K562 (cell line): ENCODE data around the gene CHST8.

Experiments
- CEBPB ChIP-seq: fragments of 450-650 bp; IDR thresholded peaks from 2 replicates; pipeline ENCODE4 v1.6.1; 2016; ENCODE audit warnings: missing genetic modification characterization, missing compliant biosample characterization
- CHD1 ChIP-seq: fragments of 200-600 bp; sonication (generic); IDR thresholded peaks from one replicate; pipeline ENCODE4 v1.6.1; 2012; ENCODE audit warnings: mild to moderate bottlenecking, moderate library complexity, low read length, inconsistent platforms
- CREM ChIP-seq: IDR thresholded peaks from 2 replicates; pipeline ENCODE4 v1.6.1; 2014; ENCODE audit warnings: antibody characterized with exemption, low read depth
- EP300 ChIP-seq: IDR thresholded peaks from 2 replicates; pipeline ENCODE4 v1.6.1; 2012; ENCODE audit warnings: low read length, improper control_type of control experiment
- ETV6 ChIP-seq, 3 experiments: fragments of 150-350 bp in 1 of 3; sonication (generic) in 1 of 3; formaldehyde crosslinking in 1 of 3; IDR thresholded peaks; 2 replicates each; pipeline versions ENCODE4 v1.6.1 to v1.8.0; 2014 to 2022; ENCODE audit warnings: borderline replicate concordance in 2 of 3, low read depth in 2 of 3, antibody characterized with exemption in 1 of 3, low read length in 1 of 3, mild to moderate bottlenecking in 1 of 3, missing genetic modification reagents in 1 of 3
- GABPB2 ChIP-seq: fragments of 250-450 bp; sonication (Bioruptor Pico); conservative IDR thresholded peaks from 2 replicates; pipeline ENCODE4 v1.5.1; 2021; ENCODE audit warnings: mild to moderate bottlenecking
- YY1 ChIP-seq, 3 experiments: IDR thresholded peaks; 2 replicates each; pipeline ENCODE4 v1.6.1; 2011; ENCODE audit warnings: low read length in 2 of 3, mild to moderate bottlenecking in 2 of 3, moderate library complexity in 2 of 3, borderline replicate concordance in 1 of 3, control low read depth in 1 of 3, low read depth in 1 of 3; ENCODE audit not compliant: insufficient read depth in 3 of 3, insufficient replicate concordance in 2 of 3, control insufficient read depth in 1 of 3, insufficient read length in 1 of 3; ENCODE audit errors: extremely low read depth in 1 of 3
- ZEB2 ChIP-seq: fragments of 450-650 bp; IDR thresholded peaks from 2 replicates; pipeline ENCODE4 v1.6.1; 2016
- ZNF165 ChIP-seq: fragments of 250-450 bp; sonication (Bioruptor Pico); IDR thresholded peaks from 2 replicates; pipeline ENCODE4 v1.4.0; 2020; ENCODE audit warnings: borderline replicate concordance
- ZNF217 ChIP-seq: sonication (generic); formaldehyde crosslinking; IDR thresholded peaks from 2 replicates; pipeline ENCODE4 v1.8.0; 2022; ENCODE audit warnings: mild to moderate bottlenecking, missing genetic modification reagents
- TF ChIP-seq, protein P1 (sequence below): sonication (generic); formaldehyde crosslinking; IDR thresholded peaks from 2 replicates; pipeline ENCODE4 v1.8.1; 2023; ENCODE audit warnings: mild to moderate bottlenecking, missing genetic modification reagents, moderate library complexity
- TF ChIP-seq, protein P2 (sequence below), 3 experiments: IDR thresholded peaks in 2 of 3; conservative IDR thresholded peaks in 1 of 3; 2 replicates each; pipeline ENCODE4 v1.5.1; 2011 to 2012; ENCODE audit warnings: low read length in 3 of 3, mild to moderate bottlenecking in 3 of 3, control low read depth in 2 of 3, improper control_type of control experiment in 1 of 3, inconsistent platforms in 1 of 3, low read depth in 1 of 3, mixed read lengths in 1 of 3, moderate library complexity in 1 of 3; ENCODE audit not compliant: insufficient read depth in 2 of 3
- TF ChIP-seq, protein P3 (sequence below), 2 experiments: fragments of 450-650 bp; formaldehyde crosslinking in 1 of 2; IDR thresholded peaks; 2 replicates each; pipeline versions ENCODE4 v1.4.0 to v1.6.1; 2014 to 2020; ENCODE audit warnings: mild to moderate bottlenecking in 2 of 2, borderline replicate concordance in 1 of 2, low read depth in 1 of 2

DNA sequence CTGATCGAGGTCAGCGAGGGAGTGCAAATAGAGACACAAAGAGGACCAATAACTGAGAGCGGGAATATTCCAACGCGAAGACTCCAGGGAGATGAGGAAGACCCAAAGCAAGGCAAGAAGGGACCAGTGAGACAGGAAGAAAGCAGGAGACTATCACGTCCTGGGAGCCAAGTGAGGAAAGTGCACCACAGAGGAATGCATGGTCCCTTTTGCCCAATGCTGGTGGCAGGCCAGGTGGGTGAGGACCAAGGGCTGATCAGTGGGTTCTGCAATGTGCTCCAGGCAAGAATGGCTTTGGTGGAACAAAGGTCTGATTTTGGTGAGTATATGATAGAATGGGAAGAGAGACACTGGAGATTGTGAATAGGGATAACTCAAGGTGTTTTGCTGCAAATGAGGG lies 25.4 kb downstream of the CHST8 start:
- TF ChIP-seq YY1 (IDR thresholded peaks at IDR 0.05; ENCODE audit: borderline replicate concordance in 1 of 3, control insufficient read depth in 1 of 3, extremely low read depth in 1 of 3, insufficient read depth in 3 of 3, insufficient read length in 1 of 3, insufficient replicate concordance in 2 of 3, low read depth in 1 of 3, low read length in 2 of 3) (no peak), ZEB2 (no peak), EP300 (no peak), ETV6 (IDR thresholded peaks at IDR 0.05; ENCODE audit: borderline replicate concordance in 1 of 2, low read depth in 2 of 2, low read length in 1 of 2) (no peak), ETV6 (CRISPR knock-in tag; IDR thresholded peaks at IDR 0.05; ENCODE audit: borderline replicate concordance) (no peak), CHD1 (no peak), CREM (no peak), ZNF217 (no peak), ZNF165 (no peak), CEBPB (tag) (no peak), GABPB2 (no peak)
- TF ChIP-seq, protein P1, sequence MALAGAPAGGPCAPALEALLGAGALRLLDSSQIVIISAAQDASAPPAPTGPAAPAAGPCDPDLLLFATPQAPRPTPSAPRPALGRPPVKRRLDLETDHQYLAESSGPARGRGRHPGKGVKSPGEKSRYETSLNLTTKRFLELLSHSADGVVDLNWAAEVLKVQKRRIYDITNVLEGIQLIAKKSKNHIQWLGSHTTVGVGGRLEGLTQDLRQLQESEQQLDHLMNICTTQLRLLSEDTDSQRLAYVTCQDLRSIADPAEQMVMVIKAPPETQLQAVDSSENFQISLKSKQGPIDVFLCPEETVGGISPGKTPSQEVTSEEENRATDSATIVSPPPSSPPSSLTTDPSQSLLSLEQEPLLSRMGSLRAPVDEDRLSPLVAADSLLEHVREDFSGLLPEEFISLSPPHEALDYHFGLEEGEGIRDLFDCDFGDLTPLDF (CRISPR knock-in tag), result no peak
- TF ChIP-seq, protein P2, sequence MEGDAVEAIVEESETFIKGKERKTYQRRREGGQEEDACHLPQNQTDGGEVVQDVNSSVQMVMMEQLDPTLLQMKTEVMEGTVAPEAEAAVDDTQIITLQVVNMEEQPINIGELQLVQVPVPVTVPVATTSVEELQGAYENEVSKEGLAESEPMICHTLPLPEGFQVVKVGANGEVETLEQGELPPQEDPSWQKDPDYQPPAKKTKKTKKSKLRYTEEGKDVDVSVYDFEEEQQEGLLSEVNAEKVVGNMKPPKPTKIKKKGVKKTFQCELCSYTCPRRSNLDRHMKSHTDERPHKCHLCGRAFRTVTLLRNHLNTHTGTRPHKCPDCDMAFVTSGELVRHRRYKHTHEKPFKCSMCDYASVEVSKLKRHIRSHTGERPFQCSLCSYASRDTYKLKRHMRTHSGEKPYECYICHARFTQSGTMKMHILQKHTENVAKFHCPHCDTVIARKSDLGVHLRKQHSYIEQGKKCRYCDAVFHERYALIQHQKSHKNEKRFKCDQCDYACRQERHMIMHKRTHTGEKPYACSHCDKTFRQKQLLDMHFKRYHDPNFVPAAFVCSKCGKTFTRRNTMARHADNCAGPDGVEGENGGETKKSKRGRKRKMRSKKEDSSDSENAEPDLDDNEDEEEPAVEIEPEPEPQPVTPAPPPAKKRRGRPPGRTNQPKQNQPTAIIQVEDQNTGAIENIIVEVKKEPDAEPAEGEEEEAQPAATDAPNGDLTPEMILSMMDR (IDR thresholded peaks at IDR 0.05 in 2 of 3, conservative IDR thresholded peaks at IDR 0.05 in 1 of 3; ENCODE audit: insufficient read depth in 2 of 3, low read depth in 1 of 3, low read length in 3 of 3), result no peak
- TF ChIP-seq, protein P3, sequence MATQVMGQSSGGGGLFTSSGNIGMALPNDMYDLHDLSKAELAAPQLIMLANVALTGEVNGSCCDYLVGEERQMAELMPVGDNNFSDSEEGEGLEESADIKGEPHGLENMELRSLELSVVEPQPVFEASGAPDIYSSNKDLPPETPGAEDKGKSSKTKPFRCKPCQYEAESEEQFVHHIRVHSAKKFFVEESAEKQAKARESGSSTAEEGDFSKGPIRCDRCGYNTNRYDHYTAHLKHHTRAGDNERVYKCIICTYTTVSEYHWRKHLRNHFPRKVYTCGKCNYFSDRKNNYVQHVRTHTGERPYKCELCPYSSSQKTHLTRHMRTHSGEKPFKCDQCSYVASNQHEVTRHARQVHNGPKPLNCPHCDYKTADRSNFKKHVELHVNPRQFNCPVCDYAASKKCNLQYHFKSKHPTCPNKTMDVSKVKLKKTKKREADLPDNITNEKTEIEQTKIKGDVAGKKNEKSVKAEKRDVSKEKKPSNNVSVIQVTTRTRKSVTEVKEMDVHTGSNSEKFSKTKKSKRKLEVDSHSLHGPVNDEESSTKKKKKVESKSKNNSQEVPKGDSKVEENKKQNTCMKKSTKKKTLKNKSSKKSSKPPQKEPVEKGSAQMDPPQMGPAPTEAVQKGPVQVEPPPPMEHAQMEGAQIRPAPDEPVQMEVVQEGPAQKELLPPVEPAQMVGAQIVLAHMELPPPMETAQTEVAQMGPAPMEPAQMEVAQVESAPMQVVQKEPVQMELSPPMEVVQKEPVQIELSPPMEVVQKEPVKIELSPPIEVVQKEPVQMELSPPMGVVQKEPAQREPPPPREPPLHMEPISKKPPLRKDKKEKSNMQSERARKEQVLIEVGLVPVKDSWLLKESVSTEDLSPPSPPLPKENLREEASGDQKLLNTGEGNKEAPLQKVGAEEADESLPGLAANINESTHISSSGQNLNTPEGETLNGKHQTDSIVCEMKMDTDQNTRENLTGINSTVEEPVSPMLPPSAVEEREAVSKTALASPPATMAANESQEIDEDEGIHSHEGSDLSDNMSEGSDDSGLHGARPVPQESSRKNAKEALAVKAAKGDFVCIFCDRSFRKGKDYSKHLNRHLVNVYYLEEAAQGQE (IDR thresholded peaks at IDR 0.05; ENCODE audit: borderline replicate concordance), result no peak
- TF ChIP-seq, protein P3 (CRISPR knock-in tag; IDR thresholded peaks at IDR 0.05; ENCODE audit: low read depth), result no peak
